ENCODE data around the gene DCDC2B. TPM values are rescaled to one million over a fixed set of nuclear protein-coding genes. Genes with fewer than 3 reads are reported as not detected.

The DCDC2B gene
- total and polyA plus RNA-seq, 2 of the 13 experiments (the other 11 are each of a cell fraction or from before 2014, with no cell fraction given), result not detected

- TF ChIP-seq, protein P1, sequence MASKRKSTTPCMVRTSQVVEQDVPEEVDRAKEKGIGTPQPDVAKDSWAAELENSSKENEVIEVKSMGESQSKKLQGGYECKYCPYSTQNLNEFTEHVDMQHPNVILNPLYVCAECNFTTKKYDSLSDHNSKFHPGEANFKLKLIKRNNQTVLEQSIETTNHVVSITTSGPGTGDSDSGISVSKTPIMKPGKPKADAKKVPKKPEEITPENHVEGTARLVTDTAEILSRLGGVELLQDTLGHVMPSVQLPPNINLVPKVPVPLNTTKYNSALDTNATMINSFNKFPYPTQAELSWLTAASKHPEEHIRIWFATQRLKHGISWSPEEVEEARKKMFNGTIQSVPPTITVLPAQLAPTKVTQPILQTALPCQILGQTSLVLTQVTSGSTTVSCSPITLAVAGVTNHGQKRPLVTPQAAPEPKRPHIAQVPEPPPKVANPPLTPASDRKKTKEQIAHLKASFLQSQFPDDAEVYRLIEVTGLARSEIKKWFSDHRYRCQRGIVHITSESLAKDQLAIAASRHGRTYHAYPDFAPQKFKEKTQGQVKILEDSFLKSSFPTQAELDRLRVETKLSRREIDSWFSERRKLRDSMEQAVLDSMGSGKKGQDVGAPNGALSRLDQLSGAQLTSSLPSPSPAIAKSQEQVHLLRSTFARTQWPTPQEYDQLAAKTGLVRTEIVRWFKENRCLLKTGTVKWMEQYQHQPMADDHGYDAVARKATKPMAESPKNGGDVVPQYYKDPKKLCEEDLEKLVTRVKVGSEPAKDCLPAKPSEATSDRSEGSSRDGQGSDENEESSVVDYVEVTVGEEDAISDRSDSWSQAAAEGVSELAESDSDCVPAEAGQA (IDR thresholded peaks at IDR 0.05; ENCODE audit: low read depth), result peak; percentile 80
- TF ChIP-seq, protein P1 (CRISPR knock-in tag; IDR thresholded peaks at IDR 0.05; ENCODE audit: borderline replicate concordance), result no peak
- 0 out of 2 replicates have a peak, but pooled peaks have one; percentile 27 for TF ChIP-seq RBAK (CRISPR knock-in tag; IDR thresholded peaks at IDR 0.05)
- no peak for TF ChIP-seq ZNF276 (CRISPR knock-in tag; IDR thresholded peaks at IDR 0.05; ENCODE audit: low read depth)
- 0 out of 2 replicates have a peak, but pooled peaks have one; percentile 41 for TF ChIP-seq SOX5 (CRISPR knock-in tag; IDR thresholded peaks at IDR 0.05; ENCODE audit: borderline replicate concordance)
- peak; percentile 87 for TF ChIP-seq GATAD2A (CRISPR knock-in tag; IDR thresholded peaks at IDR 0.05)
- peak; percentile 26; the same call in 1 of the 2 replicates for TF ChIP-seq ZNF317 (CRISPR knock-in tag; IDR thresholded peaks at IDR 0.05)
- no peak for TF ChIP-seq POLR2AphosphoS2 (IDR thresholded peaks at IDR 0.05; ENCODE audit: low read depth, low read length)
- no peak for TF ChIP-seq ZFP91 (CRISPR knock-in tag; IDR thresholded peaks at IDR 0.05; ENCODE audit: borderline replicate concordance)
- peak; percentile 69 for TF ChIP-seq PAXIP1 (CRISPR knock-in tag; conservative IDR thresholded peaks at IDR 0.05)
- peak; percentile 65; the same call in 1 of the 3 replicates for TF ChIP-seq MXI1 (IDR thresholded peaks at IDR 0.05; ENCODE audit: borderline replicate concordance, low read depth, low read length)
- 0 out of 2 replicates have a peak, but pooled peaks have one; percentile 36 for TF ChIP-seq MZF1 (CRISPR knock-in tag; IDR thresholded peaks at IDR 0.05; ENCODE audit: borderline replicate concordance)
- TF ChIP-seq NCOA2 (CRISPR knock-in tag; IDR thresholded peaks at IDR 0.05), result 0 out of 2 replicates have a peak, but pooled peaks have one; percentile 61
- TF ChIP-seq CREB1 (IDR thresholded peaks at IDR 0.05), result peak; percentile 33; the same call in 1 of the 2 replicates
- TF ChIP-seq CREB1 (CRISPR knock-in tag; IDR thresholded peaks at IDR 0.05), result peak; percentile 80
Measured at GRCh38 chr1:32255072-32256071, 46.5 kb downstream of the DCDC2B start (continued).
